GM12801 (cell line): Measurements from ENCODE around the gene GMDS.

Experiments used
- CTCF ChIP-seq: IDR thresholded peaks from one replicate; pipeline ENCODE4 v1.5.1; 2011; ENCODE audit warnings: control low read depth; ENCODE audit not compliant: insufficient read length; ENCODE audit errors: extremely low read depth

Gene GMDS

DNA sequence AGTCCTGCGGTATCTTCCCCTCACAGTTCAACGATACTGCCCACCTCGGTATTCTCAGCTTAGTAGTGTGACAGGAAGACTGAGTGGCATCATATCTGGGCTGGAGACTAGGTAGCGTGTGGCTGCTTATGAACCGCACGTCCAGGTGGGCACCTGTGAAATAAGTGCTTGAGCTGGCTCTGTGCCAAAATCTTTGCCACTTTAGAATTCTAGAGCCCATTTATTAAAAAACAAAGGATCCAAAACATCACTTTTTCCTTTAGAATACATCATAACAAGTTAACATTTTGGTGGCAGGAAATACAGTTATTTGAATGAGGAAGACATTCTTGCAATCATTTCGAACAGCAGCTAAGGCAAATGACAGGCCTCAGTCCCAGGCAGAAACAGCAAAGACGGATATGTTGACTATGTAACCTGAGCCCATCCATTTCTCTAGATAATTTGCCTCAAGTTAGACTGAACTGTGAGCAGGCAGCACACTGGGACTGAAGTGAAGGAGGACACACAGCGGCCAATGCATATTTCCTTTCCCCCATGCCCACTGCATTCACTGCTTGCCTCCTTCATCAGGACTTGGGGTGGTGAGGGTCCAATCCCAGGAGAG is 136.6 kb downstream of the GMDS start:
- no peak for TF ChIP-seq CTCF

DNA sequence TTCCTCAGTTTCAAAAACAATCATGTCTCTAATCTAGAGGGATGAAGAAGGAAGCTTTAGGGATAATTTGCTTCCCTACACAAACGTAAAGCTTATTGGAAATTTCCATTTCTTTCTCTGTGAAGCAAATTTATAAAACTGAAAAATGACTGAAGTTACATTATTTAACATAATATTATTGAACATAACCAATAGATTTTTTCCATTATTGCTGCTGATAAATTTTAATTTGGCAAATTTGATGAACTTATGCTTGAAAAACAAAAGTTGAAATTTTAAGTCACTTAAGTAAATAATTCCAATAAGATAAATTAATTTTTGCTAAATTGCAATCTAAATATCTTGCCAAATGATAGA is 140.9 kb downstream of the GMDS start:
- TF ChIP-seq CTCF, result no peak

DNA sequence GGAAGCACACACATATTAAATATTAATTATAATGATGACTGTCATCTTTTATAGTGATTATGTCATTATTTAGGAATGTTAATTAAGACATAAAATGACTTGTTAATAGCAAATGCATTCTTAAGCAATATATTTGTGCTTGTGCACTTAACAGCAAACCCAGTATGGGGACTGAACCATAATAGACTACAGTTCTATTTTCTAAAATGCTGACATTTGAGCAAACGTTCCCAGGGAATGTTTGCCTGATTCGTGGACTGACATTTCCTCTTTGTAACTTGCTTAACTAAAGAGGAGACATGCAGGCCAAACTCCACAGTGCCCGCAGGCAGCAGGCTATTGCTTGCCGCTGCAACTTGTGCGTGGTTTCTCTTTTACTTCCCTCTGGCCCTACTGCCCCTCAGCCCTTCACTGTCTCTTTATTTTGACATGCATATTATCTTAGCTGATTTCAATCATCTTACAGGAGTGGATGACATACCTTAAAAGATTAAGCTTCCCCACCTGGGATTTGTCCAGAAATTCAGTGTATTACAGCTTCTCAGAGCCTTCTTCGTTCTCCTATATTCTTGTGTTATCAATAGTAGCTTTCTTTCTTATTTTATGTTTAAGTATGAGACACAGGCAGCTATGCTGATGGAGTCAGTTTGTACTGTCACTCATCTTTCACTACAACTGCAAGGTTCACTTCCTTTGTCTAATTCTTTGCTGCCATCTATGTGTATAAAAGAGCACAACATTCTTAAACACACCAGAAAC is 141.5 kb downstream of the GMDS start:
- no peak for TF ChIP-seq CTCF

DNA sequence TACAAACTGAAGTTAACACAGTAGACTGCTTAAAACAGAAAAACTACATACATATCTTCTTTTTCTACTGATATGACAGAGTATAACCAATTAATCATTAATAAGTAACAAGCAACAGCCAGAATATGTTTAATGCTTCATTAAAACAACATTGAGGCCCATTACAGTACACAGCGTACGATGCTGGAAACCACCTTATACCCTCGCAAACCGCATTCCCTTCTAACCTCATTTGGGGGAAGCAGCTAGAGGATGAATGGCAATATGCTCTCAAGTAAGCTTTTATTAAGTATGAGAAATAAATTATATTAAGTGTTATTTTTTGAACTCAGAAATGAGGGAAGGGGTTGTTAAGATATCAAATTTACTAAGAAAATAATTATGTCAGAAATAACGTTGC is 142.4 kb downstream of the GMDS start:
- no peak for TF ChIP-seq CTCF

DNA sequence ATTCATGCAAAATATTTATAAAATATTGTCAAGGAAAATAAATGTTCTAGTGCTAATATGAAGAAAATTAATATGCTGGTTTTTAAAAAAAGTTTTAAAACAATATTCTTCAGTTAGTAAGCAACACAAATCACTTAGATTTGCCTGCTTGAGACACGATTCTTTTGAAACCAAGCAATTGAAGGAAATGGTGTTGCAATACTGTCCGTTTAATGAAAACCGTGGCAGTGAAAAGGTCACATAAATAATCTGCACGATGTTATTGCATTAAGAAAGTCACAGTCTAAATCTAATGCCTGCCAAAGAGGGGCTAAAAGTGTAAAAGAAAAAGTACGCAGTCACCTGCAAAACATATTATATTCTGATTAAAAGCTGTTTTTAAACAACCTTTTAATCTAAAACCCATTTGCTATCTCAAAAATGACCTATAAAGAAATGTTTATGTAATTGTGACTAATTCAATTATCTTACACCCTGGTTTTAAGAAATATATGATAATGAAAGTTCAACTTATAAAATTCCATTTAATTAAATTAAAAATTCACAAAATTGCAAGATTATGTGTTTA is 143.0 kb downstream of the GMDS start:
- no peak for TF ChIP-seq CTCF

DNA sequence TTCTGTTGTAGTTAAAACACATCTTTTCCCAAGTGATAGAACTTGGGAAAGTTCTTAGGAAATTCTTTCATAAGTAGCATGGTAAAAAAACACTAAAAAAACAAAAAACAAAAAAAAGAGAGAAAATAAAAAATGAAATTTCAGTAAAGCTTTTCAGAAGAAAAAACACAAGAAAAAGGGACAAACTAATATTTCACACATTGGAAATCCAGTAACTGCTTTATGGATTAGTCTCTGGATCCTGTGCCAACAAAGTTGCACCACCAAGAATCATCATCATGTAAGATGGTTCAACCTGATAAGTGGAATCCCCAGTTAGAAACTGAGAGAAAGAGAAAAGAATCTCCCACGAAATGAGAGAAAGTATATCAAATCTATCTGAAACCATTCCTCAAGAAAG is 144.2 kb downstream of the GMDS start:
- TF ChIP-seq CTCF, result no peak

DNA sequence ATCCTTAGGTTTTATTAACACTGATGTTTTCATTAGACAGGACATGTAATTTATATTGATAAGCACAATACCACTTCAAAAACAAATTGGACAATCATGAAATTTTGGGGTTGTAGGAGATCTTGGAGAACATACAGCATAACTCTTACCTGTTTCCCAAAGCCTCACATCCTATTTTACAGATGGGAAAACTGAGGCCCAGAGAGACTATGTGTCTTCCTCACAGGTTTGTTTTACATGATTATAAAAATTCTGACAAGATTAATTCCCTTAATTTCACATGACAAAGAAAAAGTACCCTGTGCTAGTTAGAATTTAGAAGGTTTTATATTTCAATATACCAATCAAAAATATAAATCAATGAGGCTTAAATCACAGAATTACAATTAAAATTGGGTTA is 145.5 kb downstream of the GMDS start:
- TF ChIP-seq CTCF, result no peak
